ENCODE measurements around the gene STX4. TPM values are rescaled to one million over a fixed set of nuclear protein-coding genes. Genes with fewer than 3 reads are reported as not detected.
"Not testable (repeated sequence)": the region's sequence is repeated elsewhere in the genome, so short reads cannot be mapped to it uniquely, and the experiment has no call there.

The STX4 gene
- total RNA-seq, 1 experiment from 2014 or later = 66.7 TPM

DNA sequence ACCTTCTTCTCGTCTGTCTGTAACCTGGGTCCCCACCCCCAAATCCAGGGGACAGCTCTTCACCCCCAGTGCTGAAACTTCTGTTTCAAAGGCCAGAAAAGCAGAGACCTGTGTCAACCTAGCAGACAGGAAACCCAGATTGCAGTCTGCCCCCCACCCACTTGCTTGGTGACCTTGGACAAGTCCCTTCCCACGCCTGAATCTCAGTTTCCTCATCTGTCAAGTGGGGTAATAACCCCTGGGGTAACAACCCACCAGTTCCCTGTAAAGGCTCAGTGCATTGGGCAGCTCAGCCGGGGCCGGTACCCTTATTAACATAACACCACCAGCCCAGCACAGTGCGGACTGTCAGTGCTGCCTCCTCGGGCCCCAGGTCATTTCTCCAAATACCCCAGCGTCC lies 24.2 kb upstream of the STX4 start:
- BruUV-seq (replicated peaks) = no TSS peak
- Mint-ChIP-seq H3K9me3 (ENCODE audit: unreplicated experiment) (no peaks in the 10 kb centered on the region), H3K36me3 (ENCODE audit: insufficient read depth, unreplicated experiment) (no peaks in the 10 kb centered on the region), H3K4me3 (ENCODE audit: unreplicated experiment) (no peak overlapping the region), H3K27ac (ENCODE audit: low read depth, unreplicated experiment) (peak overlapping the region; percentile 63), H3K27me3 (ENCODE audit: insufficient read depth, unreplicated experiment) (peaks cover 42% of the 10 kb centered on the region), H3K4me1 (ENCODE audit: insufficient read depth, unreplicated experiment) (no peaks in the 10 kb centered on the region)
- TF ChIP-seq, protein P1, sequence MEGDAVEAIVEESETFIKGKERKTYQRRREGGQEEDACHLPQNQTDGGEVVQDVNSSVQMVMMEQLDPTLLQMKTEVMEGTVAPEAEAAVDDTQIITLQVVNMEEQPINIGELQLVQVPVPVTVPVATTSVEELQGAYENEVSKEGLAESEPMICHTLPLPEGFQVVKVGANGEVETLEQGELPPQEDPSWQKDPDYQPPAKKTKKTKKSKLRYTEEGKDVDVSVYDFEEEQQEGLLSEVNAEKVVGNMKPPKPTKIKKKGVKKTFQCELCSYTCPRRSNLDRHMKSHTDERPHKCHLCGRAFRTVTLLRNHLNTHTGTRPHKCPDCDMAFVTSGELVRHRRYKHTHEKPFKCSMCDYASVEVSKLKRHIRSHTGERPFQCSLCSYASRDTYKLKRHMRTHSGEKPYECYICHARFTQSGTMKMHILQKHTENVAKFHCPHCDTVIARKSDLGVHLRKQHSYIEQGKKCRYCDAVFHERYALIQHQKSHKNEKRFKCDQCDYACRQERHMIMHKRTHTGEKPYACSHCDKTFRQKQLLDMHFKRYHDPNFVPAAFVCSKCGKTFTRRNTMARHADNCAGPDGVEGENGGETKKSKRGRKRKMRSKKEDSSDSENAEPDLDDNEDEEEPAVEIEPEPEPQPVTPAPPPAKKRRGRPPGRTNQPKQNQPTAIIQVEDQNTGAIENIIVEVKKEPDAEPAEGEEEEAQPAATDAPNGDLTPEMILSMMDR (IDR thresholded peaks at IDR 0.05; ENCODE audit: unreplicated experiment) = no peak
- no peak for DNase-seq (ENCODE audit: unreplicated experiment)
- POLR2A ChIA-PET = no interaction called here
- intact Hi-C loops (cut with micrococcal nuclease) = no loop called here
- CTCF ChIA-PET = no interaction called here

DNA sequence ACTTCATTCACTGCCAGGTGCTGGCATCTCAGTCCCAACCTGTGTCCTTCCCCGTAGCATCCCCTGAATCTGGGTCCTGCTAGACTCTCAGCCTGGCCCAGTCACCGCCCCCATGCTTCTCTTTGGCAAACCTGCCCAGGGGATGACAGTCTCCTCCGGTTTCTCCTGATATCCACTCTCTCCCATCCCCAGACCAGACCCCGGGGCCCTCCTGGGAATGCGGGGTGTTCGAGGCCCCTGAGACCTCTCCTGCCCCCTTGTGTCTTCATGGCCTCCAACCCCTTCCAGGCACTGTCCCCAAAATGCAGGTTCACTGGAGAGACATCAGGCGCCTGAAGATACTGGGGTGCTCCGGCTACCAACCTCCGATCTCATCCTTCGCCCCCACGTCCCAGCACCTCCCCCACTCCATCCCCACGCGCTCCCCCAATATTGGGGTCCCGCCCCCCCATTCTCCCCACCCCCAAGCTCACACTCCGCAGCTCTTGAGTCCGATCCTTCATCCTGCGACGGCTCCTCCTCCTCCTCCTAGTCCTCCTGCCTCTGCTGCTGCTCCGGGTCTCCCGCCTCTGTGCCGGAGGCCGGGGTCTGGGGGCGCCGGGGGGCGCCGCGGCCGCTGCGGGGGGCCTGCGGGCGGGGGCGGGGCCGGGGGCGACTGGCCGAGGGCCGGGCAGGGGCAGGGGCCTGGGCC lies 23.3 kb upstream of the STX4 start:
- POLR2A ChIA-PET = no interaction called here
- H3K27ac Mint-ChIP-seq (ENCODE audit: low read depth, unreplicated experiment) = peak overlapping the region; percentile 63
- TF ChIP-seq, protein P1 (IDR thresholded peaks at IDR 0.05; ENCODE audit: unreplicated experiment) = no peak
- intact Hi-C loops (cut with micrococcal nuclease) = no loop called here
- H3K27me3 Mint-ChIP-seq (ENCODE audit: insufficient read depth, unreplicated experiment) = peaks cover 43% of the 10 kb centered on the region
- H3K9me3 Mint-ChIP-seq (ENCODE audit: unreplicated experiment) = no peaks in the 10 kb centered on the region
- BruUV-seq (replicated peaks) = no TSS peak
- H3K36me3 Mint-ChIP-seq (ENCODE audit: insufficient read depth, unreplicated experiment) = no peaks in the 10 kb centered on the region
- CTCF ChIA-PET = no interaction called here
- DNase-seq (ENCODE audit: unreplicated experiment) = no peak
- no peaks in the 10 kb centered on the region for H3K4me1 Mint-ChIP-seq (ENCODE audit: insufficient read depth, unreplicated experiment)
- no peak overlapping the region for H3K4me3 Mint-ChIP-seq (ENCODE audit: unreplicated experiment)

DNA sequence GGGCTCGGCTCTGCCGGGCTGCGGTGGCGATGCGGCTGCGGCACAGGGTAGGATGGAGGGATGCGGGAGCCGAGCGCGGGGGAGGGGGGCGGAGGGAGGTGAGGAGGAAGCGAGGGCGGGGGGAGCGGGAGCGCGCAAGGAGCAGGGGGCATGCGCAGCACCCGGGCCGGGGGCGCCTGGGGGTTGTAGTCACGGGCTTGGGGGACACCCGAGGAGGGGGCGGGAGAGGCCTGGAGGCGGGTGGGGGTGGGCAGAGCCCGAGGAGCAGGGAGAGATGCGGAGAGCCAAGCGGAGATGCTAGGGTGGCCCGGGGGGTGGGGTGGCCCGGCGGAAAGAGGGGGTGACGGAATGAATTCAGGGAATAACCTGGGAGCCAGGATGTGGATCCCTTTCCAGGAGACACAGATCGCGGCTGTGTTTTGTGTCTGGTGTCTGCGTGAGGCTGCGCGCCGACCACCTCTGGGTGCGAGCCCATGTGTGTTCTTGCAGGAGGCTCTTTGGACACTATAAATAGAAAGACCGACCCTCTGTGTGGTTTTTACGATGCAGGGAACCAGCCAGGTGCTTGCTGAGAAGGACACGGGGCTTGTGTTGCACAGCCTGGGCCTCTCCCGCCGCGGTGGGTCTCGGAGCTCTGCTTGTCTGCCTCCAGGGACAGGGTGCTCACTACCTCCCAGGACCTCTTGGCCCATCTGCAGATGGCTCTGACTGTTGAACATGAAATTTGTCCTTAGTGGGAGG lies 22.6 kb upstream of the STX4 start, which contains the start of gene STX1B:
Gene STX1B, minus strand, starts transcription at position 54 of the 741 bp plus-strand sequence. CDS start 242 bp downstream, outside the sequence.
- ChIA-PET CTCF (interaction anchor here (0.5 kb wide), 1 partner anchor 414 kb away, joined by 3 read pairs; no protein-coding TSS in a partner anchor), POLR2A (no interaction called here)
- H3K36me3 Mint-ChIP-seq (ENCODE audit: insufficient read depth, unreplicated experiment) = no peaks in the 10 kb centered on the region
- peaks cover 43% of the 10 kb centered on the region for H3K27me3 Mint-ChIP-seq (ENCODE audit: insufficient read depth, unreplicated experiment)
- H3K27ac Mint-ChIP-seq (ENCODE audit: low read depth, unreplicated experiment) = peak within 1 kb of the TSS; percentile 63
- TF ChIP-seq, protein P1 (IDR thresholded peaks at IDR 0.05; ENCODE audit: unreplicated experiment) = no peak
- BruUV-seq (replicated peaks) = no TSS peak
- intact Hi-C loops (cut with micrococcal nuclease) = no loop called here
- no peaks in the 10 kb centered on the region for H3K9me3 Mint-ChIP-seq (ENCODE audit: unreplicated experiment)
- no peak for DNase-seq (ENCODE audit: unreplicated experiment)
- no peaks in the 10 kb centered on the region for H3K4me1 Mint-ChIP-seq (ENCODE audit: insufficient read depth, unreplicated experiment)
- no peak within 1 kb of the TSS for H3K4me3 Mint-ChIP-seq (ENCODE audit: unreplicated experiment)

DNA sequence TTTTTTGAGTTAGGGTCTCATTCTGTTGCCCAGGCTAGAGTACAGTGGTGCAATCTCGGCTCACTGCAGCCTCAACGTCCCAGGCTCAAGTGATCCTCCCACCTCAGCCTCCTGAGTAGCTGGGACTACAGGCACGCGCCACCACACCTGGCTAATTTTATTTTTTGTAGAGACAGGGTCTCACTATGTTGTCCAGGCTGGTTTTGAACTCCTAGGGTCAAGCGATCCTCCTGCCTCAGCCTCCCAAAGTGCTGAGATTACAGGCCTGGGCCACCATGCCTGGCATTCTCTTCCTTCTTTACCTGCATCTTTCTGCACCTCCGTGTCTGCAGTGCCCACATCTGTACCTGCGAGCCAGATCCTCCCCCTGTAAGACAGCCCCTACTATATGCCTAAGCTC lies 21.5 kb upstream of the STX4 start:
- POLR2A ChIA-PET; H3K27ac Mint-ChIP-seq (ENCODE audit: low read depth, unreplicated experiment); H3K36me3 Mint-ChIP-seq (ENCODE audit: insufficient read depth, unreplicated experiment); DNase-seq (ENCODE audit: unreplicated experiment); H3K9me3 Mint-ChIP-seq (ENCODE audit: unreplicated experiment); H3K4me3 Mint-ChIP-seq (ENCODE audit: unreplicated experiment); H3K4me1 Mint-ChIP-seq (ENCODE audit: insufficient read depth, unreplicated experiment); intact Hi-C loops (cut with micrococcal nuclease); BruUV-seq (replicated peaks); CTCF ChIA-PET: not testable (repeated sequence)
- H3K27me3 Mint-ChIP-seq (ENCODE audit: insufficient read depth, unreplicated experiment) = peaks cover 43% of the 10 kb centered on the region

DNA sequence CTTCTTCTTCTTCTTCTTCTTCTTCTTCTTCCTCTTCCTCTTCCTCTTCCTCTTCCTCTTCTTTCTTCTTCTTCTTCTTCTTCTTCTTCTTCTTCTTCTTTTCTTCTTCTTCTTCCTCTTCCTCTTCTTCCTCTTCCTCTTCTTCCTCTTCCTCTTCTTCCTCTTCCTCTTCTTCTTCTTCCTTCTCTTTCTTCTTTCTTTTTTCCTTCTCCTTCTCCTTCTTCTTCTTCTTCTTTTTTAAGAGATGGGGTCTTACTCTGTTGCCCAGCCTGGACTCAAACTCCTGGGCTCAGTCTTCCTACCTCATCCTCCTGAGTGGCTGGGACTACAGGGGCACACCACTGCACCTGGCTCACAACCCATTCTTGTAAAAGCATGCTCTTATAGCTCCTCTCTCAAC lies 20.1 kb upstream of the STX4 start:
- BruUV-seq (replicated peaks); H3K4me1 Mint-ChIP-seq (ENCODE audit: insufficient read depth, unreplicated experiment); DNase-seq (ENCODE audit: unreplicated experiment); H3K9me3 Mint-ChIP-seq (ENCODE audit: unreplicated experiment); H3K4me3 Mint-ChIP-seq (ENCODE audit: unreplicated experiment); intact Hi-C loops (cut with micrococcal nuclease); POLR2A ChIA-PET; H3K27ac Mint-ChIP-seq (ENCODE audit: low read depth, unreplicated experiment); CTCF ChIA-PET; H3K36me3 Mint-ChIP-seq (ENCODE audit: insufficient read depth, unreplicated experiment): not testable (repeated sequence)
- H3K27me3 Mint-ChIP-seq (ENCODE audit: insufficient read depth, unreplicated experiment) = peaks cover 43% of the 10 kb centered on the region
